ENCODE measurements around the gene C22orf42.

C22orf42 gene

DNA sequence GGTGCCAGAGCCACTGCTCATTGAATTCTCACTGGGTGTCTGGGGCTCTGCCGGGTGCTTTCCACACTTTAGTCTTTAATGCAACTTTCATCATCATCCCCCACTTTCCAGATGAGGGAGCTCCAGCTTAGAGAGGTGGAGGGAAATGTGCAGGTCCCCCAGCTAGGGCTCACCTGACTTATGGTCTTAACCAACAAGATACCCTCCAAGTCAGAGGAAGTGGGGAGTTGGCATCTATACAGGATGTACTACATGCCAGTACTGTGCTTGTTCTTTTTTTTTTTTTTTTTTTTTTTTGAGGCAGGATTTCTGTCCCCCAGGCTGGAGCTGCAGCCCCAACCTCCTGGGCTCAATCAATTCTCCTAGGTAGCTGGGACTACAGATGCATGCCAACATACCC, 26.3 kb downstream of the C22orf42 start:
- DNase-seq: no peak

- DNase-seq: no peak
Observed at GRCh38 chr22:32132126-32132525, 27.0 kb downstream of the C22orf42 start.

DNA sequence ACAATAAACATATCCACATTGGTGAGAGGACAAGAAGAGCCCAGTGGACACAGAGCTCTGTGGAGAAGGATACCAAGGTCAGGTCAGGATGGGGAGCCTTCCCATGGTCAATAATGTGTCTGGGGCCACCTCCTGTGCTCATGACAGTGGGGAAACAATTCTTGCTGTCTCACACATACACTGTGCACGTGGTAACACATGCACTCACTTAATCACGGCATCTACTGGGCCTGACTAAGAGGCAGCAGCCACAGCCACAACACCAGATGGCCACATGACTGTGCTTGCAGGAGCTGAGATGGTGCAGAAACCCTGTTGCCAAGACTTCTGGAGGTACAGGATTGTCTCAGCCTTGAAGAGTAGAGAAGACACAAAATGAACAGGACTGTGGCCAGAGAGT, 28.6 kb downstream of the C22orf42 start:
- no peak for DNase-seq

DNA sequence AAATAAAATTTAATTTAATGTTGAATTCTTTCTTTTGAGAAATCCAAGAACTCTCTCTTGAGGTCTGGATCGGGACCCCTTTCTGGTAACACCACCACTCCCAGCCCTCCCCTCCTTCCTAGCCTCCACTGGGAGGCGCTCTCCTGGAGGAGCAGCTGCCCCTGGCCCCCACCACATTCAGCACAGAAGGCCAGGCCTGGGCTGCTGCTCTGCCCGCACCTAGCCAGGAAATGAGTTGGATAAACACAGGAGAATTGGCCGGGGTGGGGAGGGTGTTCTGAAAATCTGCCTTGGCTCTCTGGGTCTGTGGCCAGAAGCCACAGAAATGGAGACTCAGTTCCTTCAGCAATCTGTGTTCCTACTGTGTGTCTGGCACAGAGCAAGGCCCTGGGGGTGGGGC, 31.2 kb downstream of the C22orf42 start:
- no peak for DNase-seq

DNA sequence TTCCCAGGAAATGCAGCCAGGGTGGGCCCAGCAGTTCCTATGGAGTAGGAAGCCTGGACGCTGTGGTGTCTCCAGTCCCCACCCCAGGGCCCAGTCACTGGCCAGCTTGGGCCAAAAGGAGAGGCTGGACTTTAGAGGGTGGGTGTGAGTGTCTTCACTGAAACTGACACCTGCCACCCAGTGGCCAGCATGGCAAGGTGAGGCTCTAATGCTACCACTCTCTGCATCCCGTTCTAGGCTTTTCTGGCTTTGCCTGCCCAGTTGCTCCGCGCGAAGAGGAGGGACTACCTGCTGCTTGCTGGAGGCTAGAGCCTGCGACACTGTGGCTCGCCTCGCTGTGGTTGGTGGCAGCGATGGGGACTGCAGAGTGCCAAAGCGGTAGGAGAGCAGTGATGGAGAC, 35.4 kb downstream of the C22orf42 start:
- DNase-seq: no peak

DNA sequence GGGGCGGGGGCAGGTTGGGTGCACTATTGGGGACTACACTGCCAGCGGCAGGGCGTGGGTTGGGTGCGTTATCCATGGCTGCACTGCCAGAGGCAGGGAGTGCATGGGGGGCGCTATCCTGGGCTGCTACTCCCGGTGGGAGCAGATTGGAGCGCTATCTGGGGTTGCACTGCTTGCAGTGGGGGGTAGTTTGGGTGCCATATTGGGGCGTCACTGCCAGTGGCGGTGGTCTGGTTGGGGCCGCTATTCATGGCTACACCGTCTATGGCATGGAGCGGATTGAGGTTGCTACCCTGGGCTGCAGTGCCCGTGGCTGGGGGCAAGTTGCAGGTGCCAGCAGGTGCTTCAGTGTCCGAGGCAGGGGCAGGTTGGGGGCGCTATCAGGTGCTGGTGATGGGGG, 36.2 kb downstream of the C22orf42 start:
- no peak for DNase-seq

GRCh38 chr22:32120603-32121002, 38.5 kb downstream of the C22orf42 start:
- no peak for DNase-seq

DNA sequence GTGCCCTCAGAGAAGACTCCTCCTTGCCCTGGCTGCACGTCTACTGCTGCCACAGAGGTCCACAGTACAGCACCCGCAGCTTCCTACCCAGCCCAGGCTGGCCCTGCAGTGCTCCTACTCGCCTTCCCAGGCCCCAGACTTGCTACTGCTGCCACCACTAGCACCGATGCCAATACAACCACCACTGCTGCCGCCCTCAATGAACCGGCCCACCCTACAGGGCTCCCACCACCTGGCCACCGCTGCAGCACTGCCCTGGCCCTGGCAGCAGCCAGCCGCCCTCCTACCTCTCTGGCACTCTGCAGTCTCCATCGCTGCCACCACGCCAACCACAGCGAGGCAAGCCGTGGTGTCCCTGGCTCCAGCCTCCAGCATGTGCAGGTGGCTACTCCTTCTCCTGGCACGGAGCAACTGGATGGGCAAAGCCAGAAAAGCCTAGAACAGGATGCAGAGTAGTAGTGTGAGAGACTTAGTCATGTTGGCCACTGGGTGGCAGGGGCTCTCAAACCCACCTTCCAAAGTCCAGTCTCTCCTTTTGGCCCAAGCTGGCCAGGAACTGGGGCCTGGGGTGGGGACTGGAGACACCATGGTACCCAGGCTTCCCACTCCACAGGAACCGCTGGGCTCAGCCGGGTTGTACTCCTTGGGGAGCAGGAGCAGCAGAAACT, 39.4 kb downstream of the C22orf42 start:
- no peak for DNase-seq

DNA sequence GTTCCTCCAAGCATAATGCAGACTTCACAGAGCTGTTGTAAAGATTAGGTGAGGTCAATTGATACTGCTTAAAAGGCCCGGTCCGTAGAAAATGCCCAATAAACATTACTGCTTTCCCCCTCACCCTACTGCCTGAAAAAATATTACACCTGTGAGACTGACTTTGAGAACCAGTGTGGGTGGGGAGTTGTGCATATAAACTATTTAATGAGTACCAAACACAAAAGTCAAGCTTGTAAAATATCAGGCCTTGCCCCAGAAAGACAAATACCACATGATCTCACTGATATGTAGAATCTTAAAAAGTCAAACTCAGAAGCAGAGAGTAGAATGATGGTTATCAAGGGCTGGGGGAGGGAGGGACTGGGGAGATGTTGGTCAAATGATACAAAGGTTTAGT, 46.7 kb downstream of the C22orf42 start:
- no peak for DNase-seq

DNA sequence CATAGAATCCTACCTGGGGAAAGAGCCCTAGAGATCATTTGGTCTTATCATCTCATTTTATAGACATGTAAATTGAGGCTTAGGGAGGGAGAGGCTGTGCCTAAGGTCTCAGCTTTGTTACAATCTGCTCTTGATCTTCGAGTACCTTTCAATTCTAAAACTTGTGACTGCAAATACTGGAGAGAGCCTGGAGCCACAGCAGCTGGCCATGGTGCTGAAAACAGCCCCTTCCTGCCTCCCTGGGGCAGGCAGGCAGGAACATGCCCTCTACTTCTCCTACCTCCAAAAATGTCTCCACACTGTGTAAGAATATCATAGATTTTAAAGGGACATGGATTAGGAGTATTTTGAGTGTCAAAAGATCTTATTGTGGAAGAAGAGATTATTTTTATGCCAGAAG, 52.2 kb downstream of the C22orf42 start:
- no peak for DNase-seq

GRCh38 chr22:32103658-32104315, 55.3 kb downstream of the C22orf42 start:
- peak; percentile 15 for DNase-seq

GRCh38 chr22:32100711-32101110, 58.4 kb downstream of the C22orf42 start:
- no peak for DNase-seq

Data from NCI-H1694 (cell line).